HG03442 (cell line): ENCODE results near the gene GNA12.
A peak's percentile ranks its signal among the peaks of the same experiment; 100 is the strongest.

Experiments used
- ATAC-seq: cut with Tn5 transposase; IDR thresholded peaks from one replicate; pipeline ENCODE4 v1.9.1; 2021; ENCODE audit warnings: mild to moderate bottlenecking, moderate library complexity; ENCODE audit not compliant: unreplicated experiment

The GNA12 gene

GRCh38 chr7:2785071-2785500 lies 59.0 kb downstream of the GNA12 start:
- ATAC-seq = peak; percentile 53

- ATAC-seq = no peak
These were observed 61.5 kb downstream of the GNA12 start for GRCh38 chr7:2782565-2782964.

GRCh38 chr7:2782121-2782520 lies 62.0 kb downstream of the GNA12 start:
- no peak for ATAC-seq

GRCh38 chr7:2781636-2782035 lies 62.5 kb downstream of the GNA12 start:
- no peak for ATAC-seq

GRCh38 chr7:2779051-2779450 lies 65.1 kb downstream of the GNA12 start:
- no peak for ATAC-seq

GRCh38 chr7:2777898-2778535 lies 66.1 kb downstream of the GNA12 start:
- ATAC-seq = no peak

- no peak for ATAC-seq
These were observed 67.7 kb downstream of the GNA12 start for GRCh38 chr7:2776401-2776800.

GRCh38 chr7:2775785-2776184 lies 68.3 kb downstream of the GNA12 start:
- ATAC-seq = no peak

- no peak for ATAC-seq
These were observed 68.7 kb downstream of the GNA12 start for GRCh38 chr7:2775376-2775775.

- no peak for ATAC-seq
These were observed 69.2 kb downstream of the GNA12 start for GRCh38 chr7:2774935-2775334.

GRCh38 chr7:2774280-2774679 lies 69.8 kb downstream of the GNA12 start:
- no peak for ATAC-seq

- no peak for ATAC-seq
These were observed 70.5 kb downstream of the GNA12 start for GRCh38 chr7:2773608-2774007.

GRCh38 chr7:2771274-2771731 lies 72.8 kb downstream of the GNA12 start:
- ATAC-seq = no peak

GRCh38 chr7:2764621-2765020 lies 79.5 kb downstream of the GNA12 start:
- ATAC-seq = no peak

GRCh38 chr7:2763597-2763996 lies 80.5 kb downstream of the GNA12 start:
- no peak for ATAC-seq

- ATAC-seq = no peak
These were observed 82.2 kb downstream of the GNA12 start for GRCh38 chr7:2761801-2762497.

GRCh38 chr7:2761131-2761624 lies 82.9 kb downstream of the GNA12 start:
- no peak for ATAC-seq

- no peak for ATAC-seq
These were observed 83.8 kb downstream of the GNA12 start for GRCh38 chr7:2760098-2760889.

GRCh38 chr7:2759736-2760097 lies 84.4 kb downstream of the GNA12 start:
- no peak for ATAC-seq

- no peak for ATAC-seq
These were observed 85.2 kb downstream of the GNA12 start for GRCh38 chr7:2758673-2759616.
